ENCODE measurements around the gene DYRK1A.
"Not testable (repeated sequence)": the region's sequence is repeated elsewhere in the genome, so short reads cannot be mapped to it uniquely, and the experiment has no call there.

The DYRK1A gene

DNA sequence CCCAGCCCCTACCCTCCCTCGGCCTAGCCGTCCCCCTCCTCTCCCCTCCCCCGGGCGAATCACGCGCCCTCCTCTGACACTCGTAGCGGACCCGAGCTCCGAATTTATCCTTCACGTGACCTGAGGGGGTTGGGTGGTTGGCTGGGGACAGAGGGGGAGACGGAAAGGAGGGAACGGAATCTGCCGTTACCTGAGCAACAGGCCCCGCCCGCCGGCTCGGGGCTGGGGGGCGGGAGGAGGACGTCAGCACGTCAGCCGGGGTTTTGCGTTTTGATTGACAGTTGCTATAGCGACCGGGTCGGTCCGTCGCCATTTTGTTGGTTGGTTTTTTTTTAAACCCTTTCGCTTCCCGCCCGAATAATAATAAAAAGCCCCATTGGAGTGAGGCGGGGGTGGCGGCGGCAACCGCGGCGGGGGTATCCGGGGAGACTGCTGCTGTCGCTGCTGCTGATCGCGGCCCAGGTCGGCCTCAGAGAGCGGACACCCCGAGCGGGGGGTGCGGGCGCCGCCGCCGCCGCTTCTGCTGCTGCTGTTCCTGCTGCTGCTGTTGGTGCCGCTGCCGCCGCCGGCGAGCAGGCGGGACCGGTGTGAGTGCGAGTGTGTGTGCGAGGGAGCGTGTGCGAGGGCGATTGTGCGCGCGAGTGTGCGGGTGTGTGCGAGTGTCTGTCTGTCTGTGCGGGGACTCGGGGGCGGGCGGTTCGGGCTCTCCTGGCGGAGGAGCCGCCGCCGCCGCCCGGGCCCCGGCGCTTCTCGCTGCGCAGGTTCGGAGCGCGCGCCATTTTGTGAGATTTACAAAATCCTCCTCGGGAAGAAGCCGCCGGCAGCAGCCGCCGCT, at the start of gene DYRK1A:
DYRK1A (plus strand) TSS at position 292 of the 835 bp plus-strand sequence. CDS start 53,602 bp downstream, outside the sequence.
- peak; percentile 100 for DNase-seq (ENCODE audit: low spot score)

DNA sequence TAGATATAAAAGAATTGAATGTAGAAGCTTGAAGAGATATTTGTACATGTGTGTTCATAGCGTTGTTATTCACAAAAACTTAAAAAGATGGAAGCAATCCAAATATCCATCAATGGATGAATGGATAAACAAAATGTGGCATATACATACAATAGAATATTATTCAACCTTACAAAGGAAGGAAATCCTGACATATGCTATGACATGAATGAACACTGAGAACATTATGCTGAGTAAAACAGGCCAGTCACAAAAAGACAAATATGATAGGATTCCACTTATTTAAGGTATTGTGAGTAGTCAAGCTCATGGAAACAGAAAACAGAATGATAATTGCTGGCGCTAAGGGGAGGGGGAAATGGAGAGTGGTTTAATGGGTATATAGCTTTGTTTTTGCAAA, 47.0 kb upstream of the DYRK1A start:
- no peak for DNase-seq (ENCODE audit: low spot score)

DNA sequence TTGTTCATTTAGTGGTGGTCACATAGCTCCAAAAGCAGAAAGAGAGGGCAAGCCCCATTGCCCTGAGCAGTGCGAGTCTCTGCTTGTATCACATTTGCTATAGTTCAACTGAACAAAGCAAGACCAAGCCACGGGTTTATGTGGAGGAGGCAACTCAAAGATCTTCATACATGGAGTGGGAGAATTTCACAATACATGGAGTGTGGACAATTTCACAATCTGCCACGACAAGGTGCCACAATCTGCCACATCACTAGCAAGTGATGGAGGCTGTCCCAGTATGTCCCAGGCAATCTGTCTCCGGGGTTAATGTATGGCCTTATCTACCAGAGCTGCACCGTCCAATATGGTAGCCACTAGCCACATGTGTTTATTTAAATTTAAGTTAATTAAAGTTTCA, 44.5 kb upstream of the DYRK1A start:
- DNase-seq (ENCODE audit: low spot score) = no peak

DNA sequence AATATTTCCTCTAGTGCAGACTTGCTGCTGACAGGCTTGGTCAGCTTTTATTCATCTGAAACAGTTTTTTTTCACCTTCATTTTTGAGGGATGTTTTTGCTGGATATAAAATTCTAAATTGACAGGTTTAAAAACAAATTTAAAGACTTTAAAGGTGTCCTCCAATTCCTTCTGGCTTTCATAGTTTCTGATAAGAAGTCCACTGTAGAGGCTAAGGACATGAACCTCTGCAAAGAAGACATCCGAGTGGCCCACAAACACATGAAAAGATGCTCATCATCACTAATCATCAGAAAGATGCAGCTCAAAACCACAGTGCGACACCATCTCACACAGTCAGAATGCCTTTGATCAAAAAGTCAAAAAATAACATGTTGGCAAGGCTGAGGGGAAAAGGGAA, 42.0 kb upstream of the DYRK1A start:
- no peak for DNase-seq (ENCODE audit: low spot score)

DNA sequence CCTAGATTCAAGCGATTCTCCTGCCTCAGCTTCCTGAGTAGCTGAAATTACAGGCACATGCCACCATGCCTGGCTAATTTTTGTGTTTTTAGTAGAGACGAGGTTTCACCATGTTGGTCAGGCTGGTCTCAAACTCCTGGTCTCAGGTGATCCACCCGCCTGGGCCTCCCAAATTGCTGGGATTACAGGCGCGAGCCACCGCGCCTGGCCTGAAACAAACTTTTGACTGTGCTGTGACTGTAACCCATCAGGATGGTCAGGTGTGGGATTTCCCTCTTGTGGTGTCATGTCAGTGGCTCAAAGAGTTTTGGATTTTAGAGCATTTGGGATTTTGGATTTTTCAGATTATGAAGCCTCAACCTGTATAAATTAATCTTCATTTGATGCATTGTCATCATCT, 38.4 kb upstream of the DYRK1A start:
- not testable (repeated sequence) for DNase-seq (ENCODE audit: low spot score)

DNA sequence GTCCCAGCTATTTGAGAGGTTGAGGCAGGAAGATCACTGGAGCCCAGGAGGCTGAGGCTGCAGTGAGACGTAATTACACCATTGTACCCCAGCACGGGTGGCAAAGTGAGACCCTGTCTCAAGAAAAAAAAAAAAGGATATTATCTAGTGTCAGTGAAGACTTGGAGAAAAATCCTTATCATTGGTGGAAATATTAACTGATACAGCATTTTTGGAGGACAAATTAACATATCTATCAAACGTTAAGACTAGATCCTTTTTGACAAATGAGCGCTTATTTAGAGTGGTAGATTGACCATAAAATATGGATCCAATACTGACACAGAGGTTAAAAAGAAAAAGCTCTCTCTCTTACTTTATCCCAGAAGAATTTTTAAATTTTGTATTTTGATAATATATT, 35.2 kb upstream of the DYRK1A start:
- no peak for DNase-seq (ENCODE audit: low spot score)

DNA sequence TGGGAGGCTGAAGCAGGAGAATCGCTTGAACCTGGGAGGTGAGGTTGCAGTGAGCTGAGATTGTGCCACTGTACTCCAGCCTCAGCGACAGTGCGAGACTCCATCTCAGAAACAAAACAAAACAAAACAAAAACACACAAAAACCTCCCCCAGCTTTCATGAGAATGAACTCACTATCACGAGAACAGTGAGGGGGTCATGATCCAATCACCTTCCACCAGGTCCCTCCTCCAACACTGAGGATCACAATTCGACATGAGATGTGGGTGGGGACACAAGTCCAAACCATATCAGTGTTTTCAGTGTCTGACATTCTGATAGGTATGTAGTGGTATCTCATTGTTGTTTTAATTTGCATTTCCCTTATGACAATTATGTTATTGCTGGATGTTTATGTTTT, 31.5 kb upstream of the DYRK1A start:
- DNase-seq (ENCODE audit: low spot score) = no peak

DNA sequence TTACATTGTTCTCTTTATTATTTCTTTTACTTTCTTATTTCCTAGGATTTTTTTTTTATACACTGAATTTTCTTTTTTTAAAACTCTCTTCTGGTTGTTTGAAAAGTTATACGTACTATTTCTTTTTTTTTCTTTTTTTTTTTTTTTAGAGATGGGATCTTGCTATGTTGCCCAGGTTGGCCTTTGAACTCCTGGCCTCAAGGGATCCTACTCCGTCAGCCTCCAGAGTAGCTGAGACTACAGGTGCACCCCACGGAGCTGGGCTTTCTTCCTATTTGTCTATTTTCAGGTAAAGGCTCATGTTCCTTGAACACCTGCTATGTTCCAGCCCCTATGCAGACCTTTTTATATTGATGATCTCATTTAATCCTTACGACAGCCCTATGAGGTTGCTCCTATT, 29.4 kb upstream of the DYRK1A start:
- DNase-seq (ENCODE audit: low spot score) = no peak

DNA sequence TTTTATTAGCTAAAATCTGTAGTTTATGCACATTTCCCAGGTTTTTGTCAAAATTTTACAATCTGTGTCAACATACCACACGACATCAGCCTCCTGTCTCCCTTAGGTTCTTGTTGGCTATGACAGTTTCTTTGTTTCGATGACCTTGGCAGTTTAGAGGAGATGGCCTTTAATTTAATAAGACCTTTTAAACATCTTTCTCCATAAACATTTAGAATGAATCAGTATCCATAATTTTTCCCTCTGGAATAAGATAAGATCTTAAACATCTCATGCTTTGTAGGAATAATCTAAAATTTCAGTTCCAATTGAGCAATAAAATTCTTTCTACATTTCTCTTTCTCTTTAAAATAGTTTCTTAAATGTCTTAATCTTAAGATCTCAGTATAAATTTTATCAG, 28.7 kb upstream of the DYRK1A start:
- no peak for DNase-seq (ENCODE audit: low spot score)

DNA sequence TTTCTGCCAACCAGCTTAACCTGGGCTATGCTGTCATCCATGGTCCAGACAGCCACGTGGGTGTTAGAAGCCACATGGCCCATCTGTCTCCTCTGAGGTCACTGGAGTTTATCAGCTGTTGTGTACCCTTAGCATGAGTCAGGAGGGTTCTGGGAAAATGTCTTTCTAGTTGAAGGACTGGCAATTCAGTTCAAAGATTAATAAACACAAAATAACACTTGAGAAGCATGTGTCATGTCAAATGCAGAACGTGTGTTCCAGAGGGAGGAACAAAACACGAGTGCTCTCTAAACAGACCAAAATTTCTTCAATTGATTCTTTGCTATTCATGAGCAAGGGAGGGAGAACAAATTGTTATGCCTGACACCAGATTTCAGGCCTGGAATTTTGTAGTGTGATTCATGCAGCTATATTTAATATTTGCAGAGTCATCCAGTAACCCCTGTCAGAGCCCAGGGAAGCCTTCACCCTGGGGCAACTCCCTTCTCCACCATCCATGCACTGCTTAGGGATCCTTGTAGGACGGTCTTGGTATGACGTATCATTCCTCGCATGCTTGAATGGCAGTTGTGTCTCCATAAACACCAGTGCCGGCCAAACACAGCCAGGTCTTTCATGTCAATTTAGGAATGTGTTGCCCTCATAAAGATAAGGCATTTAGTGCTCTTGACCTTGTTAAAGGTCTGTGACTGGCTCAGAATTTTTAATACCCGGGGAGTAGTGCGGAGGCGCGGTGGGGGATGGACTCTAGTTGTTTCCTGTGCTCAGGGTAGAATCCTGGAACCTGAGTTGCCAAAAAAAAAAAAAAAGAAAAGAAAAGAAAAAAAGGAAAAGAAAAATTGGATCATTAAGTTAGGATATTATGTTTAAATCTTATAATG, 27.7 kb upstream of the DYRK1A start:
- no peak for DNase-seq (ENCODE audit: low spot score)

DNA sequence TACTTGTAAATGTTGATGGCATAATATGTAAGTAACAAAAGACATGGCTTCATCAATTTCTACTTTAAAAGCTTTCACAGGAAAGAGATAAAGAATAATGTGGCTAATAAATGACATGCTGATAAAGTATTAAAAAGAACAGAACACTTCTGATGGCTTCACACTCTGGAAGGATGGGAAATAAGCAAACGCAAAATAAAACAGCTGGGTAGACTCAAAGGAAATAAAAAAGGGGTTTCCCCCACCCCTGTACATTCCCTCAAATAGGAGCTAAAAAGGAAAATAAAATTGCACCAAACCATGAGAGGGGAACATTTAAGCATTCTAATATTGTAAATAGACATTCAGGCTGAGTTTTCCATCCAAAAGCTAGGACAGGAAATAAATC, 27.0 kb upstream of the DYRK1A start:
- no peak for DNase-seq (ENCODE audit: low spot score)

DNA sequence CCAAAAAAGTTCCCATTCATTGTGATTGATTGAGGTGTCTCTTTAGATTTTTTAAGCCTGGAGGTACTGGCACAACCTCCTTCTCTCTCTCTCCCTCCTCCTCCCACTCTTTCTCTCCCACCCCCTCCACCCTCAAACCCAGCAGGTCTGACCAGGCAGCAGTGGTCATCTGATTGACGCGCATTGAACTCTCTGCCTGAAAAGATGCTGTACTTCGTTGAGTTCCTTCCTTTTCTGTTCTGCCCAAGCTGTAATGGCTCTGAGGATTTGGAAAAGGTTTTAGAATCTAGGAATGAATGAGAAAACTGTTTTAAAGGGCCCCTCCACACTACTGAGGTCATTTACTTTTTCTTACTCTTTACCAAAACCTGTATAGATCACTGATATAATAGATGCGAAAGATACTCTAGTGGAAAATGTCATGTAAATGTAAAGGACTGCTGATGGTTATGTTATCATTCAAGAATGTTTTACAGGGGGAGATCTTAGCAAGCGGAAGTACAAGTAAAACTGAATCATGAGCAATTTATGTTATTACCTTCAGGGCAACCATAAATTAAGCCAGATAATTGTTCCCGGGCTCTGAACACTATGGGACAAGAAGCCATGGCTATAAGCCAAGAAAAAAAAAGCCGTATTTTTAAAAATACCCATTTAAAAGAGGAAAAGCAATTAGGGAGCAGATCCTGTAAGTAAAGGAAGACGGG, 25.2 kb upstream of the DYRK1A start:
- DNase-seq (ENCODE audit: low spot score) = no peak

DNA sequence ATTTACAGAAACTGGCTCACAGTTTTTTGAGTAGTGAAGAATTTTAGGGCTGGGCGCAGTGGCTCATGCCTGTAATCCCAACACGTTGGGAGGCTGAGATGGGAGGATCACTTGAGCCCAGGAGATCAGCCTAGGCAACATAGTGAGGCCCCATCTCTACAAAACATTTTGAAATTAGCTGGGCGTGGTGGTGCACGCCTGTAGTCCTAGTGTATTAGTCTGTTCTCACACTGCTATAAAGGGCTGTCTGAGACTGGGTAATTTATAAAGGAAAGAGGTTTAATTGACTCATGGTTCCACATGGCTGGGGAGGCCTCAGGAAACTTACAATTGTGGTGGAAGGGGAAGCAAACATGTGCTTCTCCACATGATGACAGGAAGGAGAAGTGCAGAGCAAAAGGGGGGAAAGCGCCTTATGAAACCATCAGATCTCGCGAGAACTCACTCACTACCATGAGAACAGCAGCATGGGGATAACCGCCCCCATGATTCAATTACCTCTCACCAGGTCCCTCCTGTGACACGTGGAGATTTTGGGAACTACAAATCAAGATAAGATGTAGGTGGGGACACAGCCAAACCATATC, 24.4 kb upstream of the DYRK1A start:
- no peak for DNase-seq (ENCODE audit: low spot score)

DNA sequence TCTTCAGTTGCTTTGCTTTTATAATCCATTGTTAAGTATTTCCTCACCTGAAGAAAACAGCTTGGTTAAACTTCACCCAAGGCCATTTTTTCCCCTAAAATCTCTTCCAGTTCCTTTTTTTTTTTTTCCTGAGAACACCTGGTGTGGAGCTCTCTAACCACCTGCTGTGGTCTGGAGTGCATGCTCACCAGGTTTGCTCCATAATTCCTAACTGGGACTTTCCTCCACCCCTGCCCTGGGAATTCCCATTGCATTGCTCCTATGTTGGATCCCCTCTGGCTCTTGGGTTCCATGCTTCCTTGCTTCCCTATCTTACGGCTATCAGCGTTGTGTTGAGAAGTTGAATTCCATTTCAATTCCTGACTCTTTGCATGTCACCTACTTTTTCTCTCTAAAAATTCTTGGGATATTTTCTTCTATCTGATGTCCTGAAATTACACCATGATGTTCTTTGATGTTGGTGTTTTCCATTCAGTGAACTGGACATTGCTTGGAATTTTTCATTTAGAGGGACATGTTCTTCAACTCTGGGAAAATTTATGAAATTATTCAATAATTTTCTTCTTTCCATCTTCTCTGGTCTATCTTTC, 19.6 kb upstream of the DYRK1A start:
- DNase-seq (ENCODE audit: low spot score) = no peak

DNA sequence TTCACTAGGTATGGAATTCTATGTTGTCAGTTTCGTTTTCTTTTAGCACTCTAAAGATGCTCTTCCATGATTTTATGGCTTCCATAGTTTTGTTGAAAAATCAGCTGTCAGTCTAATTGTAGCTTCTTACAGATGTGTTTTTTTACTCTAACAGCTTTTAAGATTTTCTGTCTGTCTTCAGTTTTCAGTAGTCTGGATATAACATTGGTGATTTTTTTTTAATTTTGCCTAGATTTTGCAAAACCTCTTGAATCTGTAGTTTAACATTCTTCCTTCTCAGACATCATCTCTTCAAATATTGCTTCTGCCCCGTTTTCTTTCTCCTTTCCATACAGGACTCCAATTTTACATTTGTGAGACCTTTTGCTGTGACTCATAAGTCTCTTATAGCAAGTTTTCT, 17.9 kb upstream of the DYRK1A start:
- no peak for DNase-seq (ENCODE audit: low spot score)

DNA sequence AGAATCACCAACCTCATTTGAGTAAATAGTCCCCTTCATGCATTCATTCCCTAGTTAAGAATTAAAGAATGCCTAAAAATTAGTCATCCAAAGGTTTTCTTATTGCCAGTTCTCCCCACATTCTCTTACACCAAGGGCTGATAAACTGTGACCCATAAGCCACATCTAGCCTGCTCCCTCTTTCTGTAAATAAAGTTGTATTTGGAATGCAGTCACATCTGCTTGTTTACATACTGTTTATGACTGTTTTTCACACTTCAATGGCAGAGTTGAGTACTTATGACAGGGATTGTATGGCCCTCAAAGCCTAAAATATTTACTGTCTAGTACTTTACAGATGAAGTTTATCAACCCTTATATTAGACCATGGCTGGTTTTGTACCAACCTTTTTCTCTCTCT, 16.1 kb upstream of the DYRK1A start:
- no peak for DNase-seq (ENCODE audit: low spot score)

DNA sequence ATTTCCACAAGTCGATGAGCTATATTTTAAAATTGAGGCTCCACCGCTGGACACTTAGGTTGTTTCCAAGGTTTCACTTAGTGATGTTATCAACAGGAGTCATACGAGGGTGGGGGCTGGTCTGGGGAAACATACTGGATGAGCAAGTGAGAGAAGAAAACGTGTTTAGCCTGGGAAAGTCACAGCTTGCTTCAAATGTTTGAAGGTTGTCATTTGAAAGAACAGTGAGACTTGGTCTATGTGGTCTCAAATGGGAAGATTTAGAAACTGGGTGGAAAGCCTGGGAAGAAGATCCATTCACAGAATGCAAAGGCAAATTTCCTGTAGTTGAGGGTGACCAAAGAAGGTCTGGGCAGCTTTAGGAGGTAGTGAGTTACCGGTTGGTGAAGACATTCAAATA, 9.9 kb upstream of the DYRK1A start:
- DNase-seq (ENCODE audit: low spot score) = no peak

DNA sequence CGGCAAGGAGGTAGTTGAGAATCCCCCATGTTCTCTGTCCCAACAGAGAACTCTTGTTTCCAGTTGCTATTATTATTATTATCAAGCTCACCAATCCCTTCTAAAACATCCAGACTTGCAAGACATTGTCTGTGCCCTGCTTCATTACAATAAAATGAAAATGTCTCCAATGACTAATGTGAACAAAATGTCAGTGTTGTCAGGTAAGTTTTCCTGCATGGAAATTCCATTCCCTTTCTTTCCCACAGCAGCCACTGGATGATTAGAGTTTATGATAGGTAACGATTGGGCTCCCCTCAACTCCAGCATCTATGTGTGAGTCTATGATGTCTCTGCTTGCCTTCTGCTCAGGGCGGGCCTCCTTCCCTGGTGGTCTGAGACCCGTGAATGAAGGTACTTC, 8.9 kb upstream of the DYRK1A start:
- no peak for DNase-seq (ENCODE audit: low spot score)

DNA sequence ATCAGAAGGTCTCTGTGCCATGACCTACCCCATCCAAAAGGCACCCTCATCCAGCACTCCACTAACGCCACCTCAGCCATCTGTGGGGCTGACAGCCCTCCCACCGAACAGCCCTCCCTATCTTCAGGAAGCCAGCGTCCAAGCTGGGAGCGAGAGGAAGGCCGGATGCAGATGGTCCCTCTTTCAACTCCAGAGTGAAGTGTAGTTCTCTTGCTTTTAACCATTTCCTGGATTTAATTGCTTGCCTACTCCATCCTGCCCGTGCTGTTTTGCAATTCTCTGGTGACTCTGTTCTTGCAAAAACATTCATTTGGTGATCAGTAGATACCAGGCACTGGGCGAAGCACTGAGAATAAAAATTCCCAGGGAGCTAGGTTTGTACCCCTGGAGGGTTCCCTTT, 8.2 kb upstream of the DYRK1A start:
- DNase-seq (ENCODE audit: low spot score) = no peak

DNA sequence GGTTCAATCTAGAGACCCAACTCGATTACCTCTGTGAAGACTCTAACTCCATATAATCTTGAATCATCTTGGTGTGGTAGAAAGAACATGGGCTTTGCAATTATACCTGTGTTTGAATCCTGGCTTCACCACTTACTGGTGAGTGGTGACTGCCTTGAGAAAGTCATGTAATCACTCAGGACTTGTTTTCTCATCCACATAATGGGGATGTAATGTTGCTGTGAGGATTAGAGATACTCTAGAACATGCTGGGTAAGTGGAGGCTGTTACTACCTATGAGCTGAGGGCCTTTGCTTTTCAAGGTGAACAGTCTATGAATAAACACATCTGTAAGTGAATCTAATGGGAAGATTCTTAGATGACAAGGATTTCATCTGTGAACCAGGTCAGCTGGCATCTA, 2.6 kb upstream of the DYRK1A start:
- DNase-seq (ENCODE audit: low spot score) = no peak

DNA sequence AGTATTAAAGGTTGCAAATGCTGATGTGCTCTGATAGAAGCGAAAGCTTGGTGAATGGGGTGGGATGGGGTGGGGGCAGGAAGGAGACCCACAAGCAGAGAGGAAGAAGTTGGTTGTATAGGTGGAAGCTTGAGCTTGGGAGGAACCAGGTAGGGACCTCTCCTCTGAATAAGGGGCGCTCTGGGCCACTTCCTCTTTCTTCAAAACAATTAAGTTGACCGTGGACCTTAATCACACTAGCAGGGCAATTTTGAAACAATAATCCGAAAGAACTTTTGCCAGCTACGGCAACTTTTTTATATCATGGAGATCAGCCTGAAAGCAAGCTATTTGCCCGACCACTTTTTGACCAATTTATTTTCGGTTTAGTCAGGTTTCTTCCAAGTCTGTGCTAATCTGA, 1.9 kb upstream of the DYRK1A start:
- no peak for DNase-seq (ENCODE audit: low spot score)
